ENCODE data around the gene EEA1.

EEA1 gene

GRCh38 chr12:92729773-92730305, 199.3 kb downstream of the EEA1 start:
- no peak for DNase-seq (ENCODE audit: extremely low spot score)
- POLR2A ChIA-PET, result no interaction called here
- TF ChIP-seq LEF1 (IDR thresholded peaks at IDR 0.05; ENCODE audit: borderline replicate concordance), result no peak
- no peak for TF ChIP-seq BHLHE40 (IDR thresholded peaks at IDR 0.05; ENCODE audit: borderline replicate concordance)
- TF ChIP-seq HDGF (IDR thresholded peaks at IDR 0.05; ENCODE audit: borderline replicate concordance), result no peak
- no peak for TF ChIP-seq SUZ12 (IDR thresholded peaks at IDR 0.05)
- no peak for TF ChIP-seq TARDBP (IDR thresholded peaks at IDR 0.05)
- no peak for TF ChIP-seq SP1 (IDR thresholded peaks at IDR 0.05)
- no peak for TF ChIP-seq ZNF384 (IDR thresholded peaks at IDR 0.05)
- CTCF ChIA-PET, result interaction anchor here (0.6 kb wide), 1 partner anchor 12 kb away, joined by 3 read pairs; no protein-coding TSS in a partner anchor

GRCh38 chr12:92726850-92727249, 202.2 kb downstream of the EEA1 start:
- CTCF ChIA-PET, result no interaction called here
- TF ChIP-seq BHLHE40 (IDR thresholded peaks at IDR 0.05; ENCODE audit: borderline replicate concordance) (no peak), TARDBP (IDR thresholded peaks at IDR 0.05) (no peak), PKNOX1 (IDR thresholded peaks at IDR 0.05) (no peak), HDGF (IDR thresholded peaks at IDR 0.05; ENCODE audit: borderline replicate concordance) (no peak), SP1 (IDR thresholded peaks at IDR 0.05) (no peak), ZNF384 (IDR thresholded peaks at IDR 0.05) (no peak), CTBP1 (IDR thresholded peaks at IDR 0.05; ENCODE audit: borderline replicate concordance) (no peak)
- POLR2A ChIA-PET, result no interaction called here

GRCh38 chr12:92722897-92723296, 206.2 kb downstream of the EEA1 start:
- DNase-seq (ENCODE audit: extremely low spot score), result no peak
- TF ChIP-seq PKNOX1 (IDR thresholded peaks at IDR 0.05), result no peak
- TF ChIP-seq SP1 (IDR thresholded peaks at IDR 0.05), result no peak
- no peak for TF ChIP-seq ELF4 (IDR thresholded peaks at IDR 0.05)
- POLR2A ChIA-PET, result no interaction called here
- CTCF ChIA-PET, result no interaction called here

More at GRCh38 chr12:92726850-92727249, 202.2 kb downstream of the EEA1 start:
- no peak for DNase-seq (ENCODE audit: extremely low spot score)

GRCh38 chr12:92721656-92722055, 207.4 kb downstream of the EEA1 start:
- DNase-seq (ENCODE audit: extremely low spot score), result no peak
- ChIA-PET CTCF (no interaction called here), POLR2A (no interaction called here)
- TF ChIP-seq BHLHE40 (IDR thresholded peaks at IDR 0.05; ENCODE audit: borderline replicate concordance) (no peak), HDGF (IDR thresholded peaks at IDR 0.05; ENCODE audit: borderline replicate concordance) (no peak), LEF1 (IDR thresholded peaks at IDR 0.05; ENCODE audit: borderline replicate concordance) (no peak), FOXM1 (IDR thresholded peaks at IDR 0.05; ENCODE audit: borderline replicate concordance) (no peak), ARNT (IDR thresholded peaks at IDR 0.05) (no peak), CTBP1 (IDR thresholded peaks at IDR 0.05; ENCODE audit: borderline replicate concordance) (no peak), PKNOX1 (IDR thresholded peaks at IDR 0.05) (no peak), NFRKB (IDR thresholded peaks at IDR 0.05) (no peak), SUZ12 (IDR thresholded peaks at IDR 0.05) (no peak), FOXK2 (IDR thresholded peaks at IDR 0.05) (no peak), SP1 (IDR thresholded peaks at IDR 0.05) (no peak), FOXA1 (IDR thresholded peaks at IDR 0.05) (no peak), ZNF384 (IDR thresholded peaks at IDR 0.05) (no peak), ELF4 (IDR thresholded peaks at IDR 0.05) (no peak), L3MBTL2 (conservative IDR thresholded peaks at IDR 0.05) (no peak), TARDBP (IDR thresholded peaks at IDR 0.05) (no peak)

- no peak for DNase-seq (ENCODE audit: extremely low spot score)
- TF ChIP-seq ELF4 (IDR thresholded peaks at IDR 0.05) (no peak), L3MBTL2 (conservative IDR thresholded peaks at IDR 0.05) (no peak), FOXA1 (IDR thresholded peaks at IDR 0.05) (no peak), BHLHE40 (IDR thresholded peaks at IDR 0.05; ENCODE audit: borderline replicate concordance) (no peak), FOXK2 (IDR thresholded peaks at IDR 0.05) (no peak), FOXM1 (IDR thresholded peaks at IDR 0.05; ENCODE audit: borderline replicate concordance) (no peak), NFRKB (IDR thresholded peaks at IDR 0.05) (no peak), TARDBP (IDR thresholded peaks at IDR 0.05) (no peak), SUZ12 (IDR thresholded peaks at IDR 0.05) (no peak)
- ChIA-PET CTCF (no interaction called here), POLR2A (no interaction called here)
Measured at GRCh38 chr12:92721130-92721529, 208.0 kb downstream of the EEA1 start.

Measured in HEK293T (cell line).